Left renal pelvis (tissue), 4 donors: ENCODE results near the gene GNA15. TPM values are rescaled to one million over a fixed set of nuclear protein-coding genes. Genes with fewer than 3 reads are reported as not detected.

ENCODE experiments used
- DNase-seq, 4 donors: peaks; one replicate each; pipeline ENCODE4 v3.0.0-alpha.2; 2013; ENCODE audit warnings: low read depth in 4 of 4, low spot score in 3 of 4
- polyA plus RNA-seq, 4 donors: library from polyadenylated mRNA; unstranded; fragments of 120-200 nt; gene quantifications; one replicate each; pipeline ENCODE4 v1.2.1, GENCODE V29; 2013; ENCODE audit not compliant: insufficient read length in 4 of 4

GNA15 gene
- polyA plus RNA-seq, 4 donors, result 0.96 to 2.2 (median 1.1) TPM

DNA sequence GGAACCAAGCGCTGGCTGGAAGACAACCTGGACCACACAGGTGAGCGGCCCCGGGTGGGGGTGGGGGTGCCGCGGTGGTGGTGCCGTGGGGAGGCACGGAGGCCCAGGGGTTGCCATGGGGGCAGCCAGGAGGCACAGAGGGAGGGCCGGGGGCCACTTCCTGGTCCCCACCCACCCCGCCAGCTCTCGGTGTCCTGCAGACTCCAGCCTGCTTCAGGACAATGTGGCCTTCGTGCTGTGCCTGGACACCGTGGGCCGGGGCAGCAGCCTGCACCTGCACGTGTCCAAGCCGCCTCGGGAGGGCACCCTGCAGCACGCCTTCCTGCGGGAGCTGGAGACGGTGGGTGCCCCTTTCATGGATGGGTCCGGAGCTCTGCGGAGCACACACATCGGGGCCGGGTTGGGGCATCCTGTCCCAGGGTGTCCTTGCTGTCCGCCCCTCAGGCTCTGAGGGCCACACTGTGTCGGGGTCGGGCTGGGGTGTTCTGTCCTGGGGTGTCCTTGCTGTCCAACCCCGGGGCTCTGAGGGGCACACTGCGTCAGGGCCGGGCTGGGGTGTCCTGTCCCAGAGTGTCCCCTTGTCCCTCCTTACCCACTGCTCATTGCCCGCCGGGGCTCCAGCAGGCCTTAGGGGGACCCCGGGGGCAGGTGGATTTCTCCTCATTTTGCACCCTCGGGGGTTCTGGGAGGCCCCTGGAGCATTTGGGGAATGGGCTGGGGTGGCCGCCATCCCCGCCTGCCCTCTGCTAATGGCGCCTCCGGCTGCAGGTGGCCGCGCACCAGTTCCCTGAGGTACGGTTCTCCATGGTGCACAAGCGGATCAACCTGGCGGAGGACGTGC is 68.2 kb downstream of the GNA15 start:
- DNase-seq, result no peak

DNA sequence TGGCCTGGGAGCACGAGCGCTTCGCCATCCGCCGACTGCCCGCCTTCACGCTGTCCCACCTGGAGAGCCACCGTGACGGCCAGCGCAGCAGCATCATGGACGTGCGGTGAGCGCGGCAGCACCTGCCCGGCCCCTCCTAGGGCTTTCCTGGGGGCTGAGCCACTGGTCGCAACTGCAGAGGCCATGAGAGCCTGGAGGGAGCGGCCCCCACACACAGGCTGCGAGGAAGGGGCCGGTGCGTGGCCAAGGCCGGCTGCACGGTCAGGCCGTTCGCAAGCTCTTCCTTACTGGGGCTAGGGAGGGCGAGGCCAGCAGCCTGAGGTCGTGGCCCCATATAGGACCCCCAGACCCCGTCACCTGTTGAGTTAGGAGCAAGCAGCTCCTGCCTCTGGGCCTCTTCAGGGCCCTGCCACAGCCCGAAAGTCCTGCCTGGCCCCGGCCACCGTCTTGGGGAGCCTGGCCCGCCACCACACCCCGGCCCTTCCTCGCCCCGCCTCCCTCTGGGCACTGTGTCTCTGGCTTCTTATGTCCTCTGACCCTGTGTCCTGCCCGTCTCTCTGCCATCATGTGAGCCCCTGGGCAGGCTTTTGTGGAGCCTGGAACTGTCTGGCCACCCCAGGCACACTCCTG is 68.9 kb downstream of the GNA15 start:
- DNase-seq, result no peak

GRCh38 chr19:3206216-3206953 is 70.6 kb downstream of the GNA15 start:
- no peak for DNase-seq

DNA sequence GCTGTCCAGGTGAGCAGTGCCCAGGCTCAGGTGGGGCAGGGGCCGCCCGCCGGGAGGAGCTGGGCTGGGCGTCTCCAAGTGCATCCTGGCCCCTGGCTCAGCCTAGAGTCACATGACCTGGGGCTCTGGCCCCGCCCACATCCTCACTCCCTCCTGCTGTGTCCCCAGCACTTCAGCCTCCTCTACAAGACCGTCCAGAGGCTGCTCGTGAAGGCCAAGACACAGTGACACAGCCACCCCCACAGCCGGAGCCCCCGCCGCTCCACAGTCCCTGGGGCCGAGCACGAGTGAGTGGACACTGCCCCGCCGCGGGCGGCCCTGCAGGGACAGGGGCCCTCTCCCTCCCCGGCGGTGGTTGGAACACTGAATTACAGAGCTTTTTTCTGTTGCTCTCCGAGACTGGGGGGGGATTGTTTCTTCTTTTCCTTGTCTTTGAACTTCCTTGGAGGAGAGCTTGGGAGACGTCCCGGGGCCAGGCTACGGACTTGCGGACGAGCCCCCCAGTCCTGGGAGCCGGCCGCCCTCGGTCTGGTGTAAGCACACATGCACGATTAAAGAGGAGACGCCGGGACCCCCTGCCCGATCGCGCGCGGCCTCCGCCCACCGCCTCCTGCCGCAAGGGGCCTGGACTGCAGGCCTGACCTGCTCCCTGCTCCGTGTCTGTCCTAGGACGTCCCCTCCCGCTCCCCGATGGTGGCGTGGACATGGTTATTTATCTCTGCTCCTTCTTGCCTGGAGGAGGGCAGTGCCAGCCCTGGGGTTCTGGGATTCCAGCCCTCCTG is 71.8 kb downstream of the GNA15 start:
- no peak for DNase-seq

- no peak for DNase-seq
Observed at GRCh38 chr19:3208317-3209207, 72.7 kb downstream of the GNA15 start.

DNA sequence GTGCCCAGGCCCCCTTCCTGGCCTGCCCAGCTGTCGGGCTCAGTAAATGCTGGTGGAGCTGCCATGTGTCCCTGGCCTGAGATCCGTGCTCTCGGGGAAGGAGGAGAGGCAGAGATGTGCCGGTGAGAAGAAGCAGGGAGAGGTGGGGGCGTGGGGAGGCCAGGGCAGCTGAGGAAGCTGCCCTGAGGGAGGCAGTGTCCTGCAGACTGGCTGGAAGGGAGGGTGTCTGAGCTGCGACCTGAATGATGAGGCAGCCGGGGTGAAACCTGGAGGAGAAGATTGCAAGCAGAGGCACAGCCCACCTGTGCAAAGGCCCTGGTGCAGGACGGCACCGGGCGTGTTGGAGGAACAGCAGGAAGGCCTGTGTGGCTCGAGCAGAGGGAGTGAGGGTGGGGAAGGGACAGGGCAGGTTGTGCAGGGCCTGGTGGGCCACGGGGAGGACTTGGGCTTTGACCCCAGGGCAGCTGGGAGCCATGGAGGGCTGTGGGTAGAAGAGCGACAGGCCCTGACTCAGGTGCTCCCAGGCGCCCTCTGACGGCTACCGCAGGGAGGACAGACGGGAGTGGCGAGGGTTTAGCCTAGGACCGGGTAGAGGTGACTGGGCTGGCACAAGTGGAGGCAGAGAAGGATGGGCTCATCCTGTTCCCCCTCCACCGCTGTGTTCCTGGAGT is 74.6 kb downstream of the GNA15 start:
- no peak for DNase-seq

DNA sequence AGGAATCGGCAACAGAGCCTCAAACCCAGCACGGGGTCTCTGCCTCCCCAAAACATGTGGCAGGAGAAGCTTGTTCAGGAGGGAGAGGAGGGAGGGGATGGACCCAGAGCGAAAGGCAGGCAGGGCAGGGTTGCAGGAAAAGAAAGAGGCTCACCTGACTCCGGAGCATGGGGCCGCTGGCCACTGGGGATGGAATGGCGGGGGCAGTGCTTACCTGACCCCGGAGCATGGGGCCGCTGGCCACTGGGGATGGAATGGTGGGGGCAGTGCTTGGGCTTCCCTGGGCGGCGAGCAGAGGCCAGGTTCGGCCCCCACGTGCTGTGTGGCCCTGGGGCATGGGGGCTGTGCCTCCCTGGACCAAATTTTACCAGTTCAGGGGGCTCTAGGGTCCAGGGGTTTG is 75.4 kb downstream of the GNA15 start:
- no peak for DNase-seq

DNA sequence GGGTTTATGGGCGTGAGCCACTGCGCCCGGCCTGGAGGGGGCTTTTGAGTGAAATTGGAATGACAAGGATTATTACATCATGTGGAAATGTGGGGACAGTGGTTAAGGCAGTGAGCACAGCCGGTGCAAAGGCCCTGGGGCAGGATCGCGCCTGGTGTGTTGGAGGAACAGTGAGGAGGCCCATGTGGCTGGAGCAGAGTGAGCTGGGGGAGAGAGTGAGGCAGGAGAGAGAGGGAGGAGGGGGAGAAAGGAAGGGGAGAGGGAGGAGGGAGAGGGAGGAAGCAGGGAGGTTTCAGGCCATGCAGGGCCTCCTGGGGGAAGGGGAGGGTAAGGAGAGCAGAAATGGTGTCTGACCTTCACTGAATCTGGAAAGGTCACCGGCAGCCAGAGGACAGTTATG is 77.3 kb downstream of the GNA15 start:
- DNase-seq, result no peak

Other genes with a start within 250 kb of the GNA15 start
- gene ZNF57, start 235.1 kb upstream of the GNA15 start, polyA plus RNA-seq, result 1 to 10 TPM; 4.9 to 9.2 (median 7.7) TPM
- 1 to 10 TPM; 6.5 to 8.1 (median 7.3) TPM for gene ZNF77, start 191.1 kb upstream of the GNA15 start, polyA plus RNA-seq
- 10 to 100 TPM in 1 of 4 donors, 1 to 10 TPM in 3; 1.9 to 10.5 (median 7.5) TPM for gene TLE6, start 158.5 kb upstream of the GNA15 start, polyA plus RNA-seq
- 10 to 100 TPM; 39.1 to 68.7 (median 43.7) TPM for gene TLE2, start 106.8 kb upstream of the GNA15 start, polyA plus RNA-seq
- 100 to 1,000 TPM; 425 to 627 (median 469) TPM for gene TLE5, start 73.5 kb upstream of the GNA15 start, polyA plus RNA-seq
- gene GNA11, start 41.7 kb upstream of the GNA15 start, polyA plus RNA-seq, result 10 to 100 TPM; 49.1 to 58.9 (median 54.2) TPM
- under 1 TPM; 0.21 to 0.54 (median 0.32) TPM for gene S1PR4, start 42.7 kb downstream of the GNA15 start, polyA plus RNA-seq
- gene NCLN, start 49.9 kb downstream of the GNA15 start, polyA plus RNA-seq, result 10 to 100 TPM; 28.1 to 50.9 (median 32.1) TPM
- gene CELF5, start 88.6 kb downstream of the GNA15 start, polyA plus RNA-seq, result 1 to 10 TPM in 2 of 4 donors, under 1 TPM in 2; 0.76 to 1.3 (median 0.97) TPM
- gene NFIC, start 230.6 kb downstream of the GNA15 start, polyA plus RNA-seq, result 10 to 100 TPM; 21.7 to 57.6 (median 26.6) TPM